Measurements from ENCODE around the gene PARP8.
"Not testable (repeated sequence)": the region's sequence is repeated elsewhere in the genome, so short reads cannot be mapped to it uniquely, and the experiment has no call there.

Gene PARP8

DNA sequence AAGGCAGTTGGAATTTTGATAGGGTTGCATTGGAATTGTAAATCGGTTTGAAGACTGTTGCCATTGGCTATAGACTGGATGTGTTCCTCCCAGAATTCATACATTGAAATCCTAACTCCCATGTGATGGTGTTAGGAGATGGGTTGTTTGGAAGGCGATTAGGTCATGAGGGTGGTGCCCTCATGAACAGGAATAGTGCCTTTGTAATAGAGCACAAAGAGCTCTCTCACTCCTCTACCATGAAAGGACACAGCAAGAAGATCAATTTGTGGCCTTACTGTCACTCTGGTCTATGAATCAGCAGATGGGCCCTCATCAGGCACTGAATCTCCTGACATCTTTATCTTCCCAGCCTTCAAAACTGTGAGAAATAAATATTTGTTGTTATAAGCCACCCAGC is 133.2 kb downstream of the PARP8 start:
- H3K27me3 ChIP-seq (ENCODE audit: insufficient read depth, low read length, poor library complexity): no peaks in the 10 kb centered on the region
- no peak overlapping the region for H3K4me2 ChIP-seq (ENCODE audit: insufficient read depth, low read length)
- H4K20me1 ChIP-seq (ENCODE audit: insufficient read depth, low read length): no peaks in the 10 kb centered on the region
- TF ChIP-seq EZH2 (IDR thresholded peaks at IDR 0.05; ENCODE audit: borderline replicate concordance, low read depth, low read length, severe bottlenecking): no peak
- TF ChIP-seq, protein P1, sequence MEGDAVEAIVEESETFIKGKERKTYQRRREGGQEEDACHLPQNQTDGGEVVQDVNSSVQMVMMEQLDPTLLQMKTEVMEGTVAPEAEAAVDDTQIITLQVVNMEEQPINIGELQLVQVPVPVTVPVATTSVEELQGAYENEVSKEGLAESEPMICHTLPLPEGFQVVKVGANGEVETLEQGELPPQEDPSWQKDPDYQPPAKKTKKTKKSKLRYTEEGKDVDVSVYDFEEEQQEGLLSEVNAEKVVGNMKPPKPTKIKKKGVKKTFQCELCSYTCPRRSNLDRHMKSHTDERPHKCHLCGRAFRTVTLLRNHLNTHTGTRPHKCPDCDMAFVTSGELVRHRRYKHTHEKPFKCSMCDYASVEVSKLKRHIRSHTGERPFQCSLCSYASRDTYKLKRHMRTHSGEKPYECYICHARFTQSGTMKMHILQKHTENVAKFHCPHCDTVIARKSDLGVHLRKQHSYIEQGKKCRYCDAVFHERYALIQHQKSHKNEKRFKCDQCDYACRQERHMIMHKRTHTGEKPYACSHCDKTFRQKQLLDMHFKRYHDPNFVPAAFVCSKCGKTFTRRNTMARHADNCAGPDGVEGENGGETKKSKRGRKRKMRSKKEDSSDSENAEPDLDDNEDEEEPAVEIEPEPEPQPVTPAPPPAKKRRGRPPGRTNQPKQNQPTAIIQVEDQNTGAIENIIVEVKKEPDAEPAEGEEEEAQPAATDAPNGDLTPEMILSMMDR (IDR thresholded peaks at IDR 0.05; ENCODE audit: borderline replicate concordance, extremely low read depth, low read length, poor library complexity, severe bottlenecking): no peak
- DNase-seq (no peak), ATAC-seq (ENCODE audit: insufficient read depth, low read depth) (no peak)
- peaks cover 17% of the 10 kb centered on the region for H3K9me3 ChIP-seq (ENCODE audit: insufficient read depth, low read length, severe bottlenecking)
- no peak overlapping the region for H3K9ac ChIP-seq (ENCODE audit: low read depth, low read length)
- no peaks in the 10 kb centered on the region for H3K79me2 ChIP-seq (ENCODE audit: insufficient read depth, low read length)
- H3K4me3 ChIP-seq (ENCODE audit: low read depth in 1 of 2, low read length in 2 of 2): no peak overlapping the region
- H2AFZ ChIP-seq (ENCODE audit: low read depth, low read length): no peak overlapping the region
- H3K27ac ChIP-seq (ENCODE audit: low read length): no peak overlapping the region
- peaks cover 67% of the 10 kb centered on the region for H3K36me3 ChIP-seq (ENCODE audit: insufficient read depth, low read length)
- no peaks in the 10 kb centered on the region for H3K4me1 ChIP-seq (ENCODE audit: insufficient read depth, low read length)

DNA sequence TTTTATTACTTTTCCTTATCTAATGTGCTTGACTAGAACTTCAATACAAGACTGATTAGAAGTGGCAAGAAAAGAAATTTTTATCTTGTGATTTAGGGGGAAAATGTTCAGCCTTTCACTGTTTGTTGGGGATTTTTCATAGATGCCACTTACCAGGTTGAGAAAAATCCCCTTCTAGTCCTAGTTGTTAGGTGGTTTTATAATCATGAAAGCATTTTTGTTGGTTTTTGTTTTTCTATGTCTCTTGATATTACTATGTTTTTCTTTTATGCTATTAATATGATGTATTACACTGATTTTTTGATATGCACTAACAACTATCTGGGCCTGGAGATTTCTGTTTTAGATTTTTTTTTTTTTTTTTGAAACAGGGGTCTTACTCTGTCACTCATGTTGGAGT is 134.0 kb downstream of the PARP8 start:
- Histone ChIP-seq H3K27me3 (ENCODE audit: insufficient read depth, low read length, poor library complexity) (no peaks in the 10 kb centered on the region), H3K36me3 (ENCODE audit: insufficient read depth, low read length) (peaks cover 60% of the 10 kb centered on the region), H4K20me1 (ENCODE audit: insufficient read depth, low read length) (no peaks in the 10 kb centered on the region), H3K9ac (ENCODE audit: low read depth, low read length) (no peak overlapping the region), H3K27ac (ENCODE audit: low read length) (no peak overlapping the region), H3K4me1 (ENCODE audit: insufficient read depth, low read length) (no peaks in the 10 kb centered on the region), H2AFZ (ENCODE audit: low read depth, low read length) (no peak overlapping the region), H3K4me3 (ENCODE audit: low read depth in 1 of 2, low read length in 2 of 2) (no peak overlapping the region), H3K9me3 (ENCODE audit: insufficient read depth, low read length, severe bottlenecking) (peaks cover 17% of the 10 kb centered on the region), H3K79me2 (ENCODE audit: insufficient read depth, low read length) (no peaks in the 10 kb centered on the region), H3K4me2 (ENCODE audit: insufficient read depth, low read length) (no peak overlapping the region)
- DNase-seq (no peak), ATAC-seq (ENCODE audit: insufficient read depth, low read depth) (no peak)
- TF ChIP-seq EZH2 (IDR thresholded peaks at IDR 0.05; ENCODE audit: borderline replicate concordance, low read depth, low read length, severe bottlenecking): no peak
- TF ChIP-seq, protein P1 (IDR thresholded peaks at IDR 0.05; ENCODE audit: borderline replicate concordance, extremely low read depth, low read length, poor library complexity, severe bottlenecking): no peak

DNA sequence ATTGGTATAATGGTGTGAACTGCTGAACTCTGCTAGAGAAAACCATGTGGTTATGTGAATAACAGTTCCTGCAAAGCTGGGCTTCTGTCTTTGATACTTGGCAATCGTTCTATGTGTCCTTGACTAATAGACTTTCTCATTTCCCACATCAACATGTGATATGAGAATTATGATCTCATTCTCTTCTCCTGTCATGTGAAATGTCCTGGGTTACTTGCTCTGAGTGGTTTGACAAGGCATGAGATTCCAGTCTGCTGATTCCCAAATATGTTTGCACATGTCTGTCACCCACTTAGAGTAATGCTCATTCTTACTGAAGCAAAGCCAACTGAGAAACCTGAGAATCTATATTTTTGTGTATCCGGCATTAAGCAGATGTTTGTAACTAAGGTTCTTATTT is 141.2 kb downstream of the PARP8 start:
- no peaks in the 10 kb centered on the region for H3K79me2 ChIP-seq (ENCODE audit: insufficient read depth, low read length)
- H3K9me3 ChIP-seq (ENCODE audit: insufficient read depth, low read length, severe bottlenecking): peaks cover 5% of the 10 kb centered on the region
- no peak overlapping the region for H3K27ac ChIP-seq (ENCODE audit: low read length)
- no peak overlapping the region for H3K4me3 ChIP-seq (ENCODE audit: low read depth in 1 of 2, low read length in 2 of 2)
- H3K4me1 ChIP-seq (ENCODE audit: insufficient read depth, low read length): no peaks in the 10 kb centered on the region
- no peaks in the 10 kb centered on the region for H4K20me1 ChIP-seq (ENCODE audit: insufficient read depth, low read length)
- no peak for TF ChIP-seq EZH2 (IDR thresholded peaks at IDR 0.05; ENCODE audit: borderline replicate concordance, low read depth, low read length, severe bottlenecking)
- TF ChIP-seq, protein P1 (IDR thresholded peaks at IDR 0.05; ENCODE audit: borderline replicate concordance, extremely low read depth, low read length, poor library complexity, severe bottlenecking): no peak
- H3K9ac ChIP-seq (ENCODE audit: low read depth, low read length): no peak overlapping the region
- DNase-seq (no peak), ATAC-seq (ENCODE audit: insufficient read depth, low read depth) (no peak)
- no peaks in the 10 kb centered on the region for H3K27me3 ChIP-seq (ENCODE audit: insufficient read depth, low read length, poor library complexity)
- no peak overlapping the region for H3K4me2 ChIP-seq (ENCODE audit: insufficient read depth, low read length)
- H3K36me3 ChIP-seq (ENCODE audit: insufficient read depth, low read length): peaks cover 36% of the 10 kb centered on the region; the same call in 1 of the 2 replicates
- no peak overlapping the region for H2AFZ ChIP-seq (ENCODE audit: low read depth, low read length)

DNA sequence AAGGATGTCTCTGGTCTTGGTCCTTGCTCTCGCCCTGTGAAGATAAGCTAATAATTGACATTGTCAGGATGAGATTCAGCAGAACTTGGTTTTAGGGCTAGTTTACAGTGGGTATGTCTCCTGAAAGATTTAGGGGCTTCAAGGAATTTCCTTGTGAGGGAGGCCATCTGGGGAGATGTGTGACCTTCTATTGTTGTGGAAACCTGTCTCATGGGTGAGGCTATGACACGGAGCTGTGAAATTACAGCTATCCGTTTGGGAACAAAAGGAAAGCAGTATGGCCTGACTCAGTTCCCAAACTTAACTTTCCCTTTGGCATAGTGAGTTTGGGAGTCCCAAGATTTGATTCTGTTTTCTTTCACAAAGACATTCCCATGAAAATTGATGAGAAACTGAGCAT is 142.0 kb downstream of the PARP8 start:
- no peaks in the 10 kb centered on the region for H3K79me2 ChIP-seq (ENCODE audit: insufficient read depth, low read length)
- no peak overlapping the region for H3K27ac ChIP-seq (ENCODE audit: low read length)
- DNase-seq: no peak
- H3K27me3 ChIP-seq (ENCODE audit: insufficient read depth, low read length, poor library complexity): no peaks in the 10 kb centered on the region
- H4K20me1 ChIP-seq (ENCODE audit: insufficient read depth, low read length): no peaks in the 10 kb centered on the region
- peaks cover 29% of the 10 kb centered on the region; the same call in 1 of the 2 replicates for H3K36me3 ChIP-seq (ENCODE audit: insufficient read depth, low read length)
- no peaks in the 10 kb centered on the region for H3K4me1 ChIP-seq (ENCODE audit: insufficient read depth, low read length)
- no peak overlapping the region for H3K4me2 ChIP-seq (ENCODE audit: insufficient read depth, low read length)
- no peaks in the 10 kb centered on the region for H3K9me3 ChIP-seq (ENCODE audit: insufficient read depth, low read length, severe bottlenecking)
- no peak overlapping the region for H2AFZ ChIP-seq (ENCODE audit: low read depth, low read length)
- H3K4me3 ChIP-seq (ENCODE audit: low read depth in 1 of 2, low read length in 2 of 2): no peak overlapping the region
- H3K9ac ChIP-seq (ENCODE audit: low read depth, low read length): no peak overlapping the region
- no peak for TF ChIP-seq EZH2 (IDR thresholded peaks at IDR 0.05; ENCODE audit: borderline replicate concordance, low read depth, low read length, severe bottlenecking)
- TF ChIP-seq, protein P1 (IDR thresholded peaks at IDR 0.05; ENCODE audit: borderline replicate concordance, extremely low read depth, low read length, poor library complexity, severe bottlenecking): no peak
- no peak for ATAC-seq (ENCODE audit: insufficient read depth, low read depth)

DNA sequence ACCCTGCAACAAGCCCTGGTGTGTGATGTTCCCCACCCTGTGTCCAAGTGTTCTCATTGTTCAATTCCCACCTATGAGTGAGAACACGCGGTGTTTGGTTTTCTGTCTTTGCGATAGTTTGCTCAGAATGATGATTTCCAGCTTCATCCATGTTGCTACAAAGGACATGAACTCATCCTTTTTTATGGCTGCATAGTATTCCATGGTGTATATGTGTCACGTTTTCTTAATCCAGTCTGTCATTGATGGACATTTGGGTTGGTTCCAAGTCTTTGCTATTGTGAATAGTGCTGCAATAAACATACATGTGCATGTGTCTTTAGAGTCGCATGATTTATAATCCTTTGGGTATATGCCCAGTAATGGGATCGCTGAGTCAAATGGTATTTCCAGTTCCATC is 145.3 kb downstream of the PARP8 start:
- not testable (repeated sequence) for H3K27ac ChIP-seq (ENCODE audit: low read length); H3K79me2 ChIP-seq (ENCODE audit: insufficient read depth, low read length); H4K20me1 ChIP-seq (ENCODE audit: insufficient read depth, low read length); DNase-seq; H2AFZ ChIP-seq (ENCODE audit: low read depth, low read length); H3K9me3 ChIP-seq (ENCODE audit: insufficient read depth, low read length, severe bottlenecking); H3K27me3 ChIP-seq (ENCODE audit: insufficient read depth, low read length, poor library complexity); H3K4me1 ChIP-seq (ENCODE audit: insufficient read depth, low read length); ATAC-seq (ENCODE audit: insufficient read depth, low read depth); H3K9ac ChIP-seq (ENCODE audit: low read depth, low read length); H3K4me3 ChIP-seq (ENCODE audit: low read depth in 1 of 2, low read length in 2 of 2); H3K4me2 ChIP-seq (ENCODE audit: insufficient read depth, low read length)
- peaks cover 29% of the 10 kb centered on the region; the same call in 1 of the 2 replicates for H3K36me3 ChIP-seq (ENCODE audit: insufficient read depth, low read length)

Data from DND-41 (cell line).